HG03342 (cell line): ENCODE data around the gene CDH10.

Experiments used
- ATAC-seq: cut with Tn5 transposase; IDR thresholded peaks from one replicate; pipeline ENCODE4 v1.9.1; 2021; ENCODE audit warnings: mild to moderate bottlenecking, moderate library complexity; ENCODE audit not compliant: unreplicated experiment

Gene CDH10

DNA sequence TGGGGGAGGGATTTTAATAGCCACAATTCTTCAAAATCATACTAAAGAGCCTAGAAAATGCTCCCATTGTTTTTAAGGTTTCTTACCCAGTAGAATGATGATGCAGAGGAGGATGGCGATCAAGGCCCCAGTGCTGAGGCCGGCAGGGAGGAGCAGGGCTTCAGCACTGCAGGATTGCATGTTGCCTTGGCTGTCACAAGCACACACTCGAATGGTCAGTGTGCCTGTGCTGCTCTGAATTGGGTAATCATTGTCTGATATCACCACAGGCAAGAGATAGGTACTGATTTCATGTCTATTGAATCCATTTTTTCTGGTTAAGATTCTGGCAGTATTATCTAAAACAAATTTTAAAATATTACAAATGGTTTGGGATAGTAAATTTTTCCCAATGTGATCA lies 153.3 kb downstream of the CDH10 start:
- no peak for ATAC-seq

GRCh38 chr5:24487368-24488229 lies 157.2 kb downstream of the CDH10 start:
- ATAC-seq: no peak

- ATAC-seq: no peak
Observed at GRCh38 chr5:24480952-24481351, 163.8 kb downstream of the CDH10 start.

DNA sequence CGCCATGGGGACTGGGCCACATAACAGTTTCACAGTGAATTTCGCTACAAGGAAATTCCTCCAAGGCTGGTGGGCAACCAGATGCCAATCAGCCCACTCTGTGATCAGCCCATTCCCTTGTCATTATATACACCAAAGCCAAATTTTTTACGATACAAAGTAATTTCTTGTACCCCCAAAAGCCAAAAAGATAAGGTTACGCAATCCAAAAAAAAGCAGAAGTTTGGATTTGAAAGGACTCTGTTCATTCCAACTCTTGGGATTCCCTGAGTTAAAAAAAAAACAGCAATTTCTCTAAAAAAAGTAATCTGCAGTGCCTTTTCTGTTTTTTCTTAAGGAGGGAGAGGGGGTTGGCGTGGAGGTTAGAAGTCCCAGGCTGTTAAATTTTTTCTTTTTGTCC lies 166.8 kb downstream of the CDH10 start:
- no peak for ATAC-seq

GRCh38 chr5:24475101-24475500 lies 169.7 kb downstream of the CDH10 start:
- no peak for ATAC-seq

DNA sequence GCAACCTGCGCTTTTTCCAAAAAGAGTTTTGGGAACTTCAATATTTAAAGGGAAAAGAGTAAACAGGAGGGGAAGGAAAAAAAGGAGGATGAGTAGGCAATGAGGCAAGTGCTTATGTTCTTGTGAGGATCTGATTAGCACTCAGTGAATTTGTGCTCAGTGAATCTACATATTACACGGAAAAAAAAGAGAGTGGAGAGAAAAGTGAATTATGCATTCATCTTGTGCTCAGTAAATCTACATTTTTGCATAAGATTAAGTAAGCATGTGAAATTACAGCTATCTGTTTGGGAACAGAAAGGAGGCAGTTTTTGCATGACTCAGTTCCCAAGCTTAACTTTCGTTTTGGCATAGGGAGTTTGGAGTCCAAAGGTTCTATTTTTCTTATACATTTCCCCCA lies 170.1 kb downstream of the CDH10 start:
- no peak for ATAC-seq

- ATAC-seq: no peak
Observed at GRCh38 chr5:24472518-24472917, 172.3 kb downstream of the CDH10 start.

- ATAC-seq: no peak
Observed at GRCh38 chr5:24444414-24444813, 200.4 kb downstream of the CDH10 start.

- no peak for ATAC-seq
Observed at GRCh38 chr5:24439465-24439864, 205.3 kb downstream of the CDH10 start.
